Inferior parietal cortex (tissue), 1 donor: ENCODE data around the gene LUC7L.
"Not testable (repeated sequence)": the region's sequence is repeated elsewhere in the genome, so short reads cannot be mapped to it uniquely, and the experiment has no call there.

Experiments
- DNase-seq: peaks from one replicate; pipeline ENCODE4 v3.0.0-alpha.2; 2016; ENCODE audit errors: extremely low spot score

The LUC7L gene

GRCh38 chr16:165539-166374, 63.5 kb downstream of the LUC7L start, which contains the start of gene HBM:
HBM (plus strand) TSS chr16:165978; CDS start chr16:165998, 20 bp downstream.
- DNase-seq = no peak

GRCh38 chr16:164827-165538, 64.3 kb downstream of the LUC7L start:
- DNase-seq = no peak

- not testable (repeated sequence) for DNase-seq
These were observed 65.0 kb downstream of the LUC7L start for GRCh38 chr16:164134-164823.

- not testable (repeated sequence) for DNase-seq
These were observed 65.6 kb downstream of the LUC7L start for GRCh38 chr16:163696-164095.

GRCh38 chr16:163139-163538, 66.1 kb downstream of the LUC7L start:
- not testable (repeated sequence) for DNase-seq

DNA sequence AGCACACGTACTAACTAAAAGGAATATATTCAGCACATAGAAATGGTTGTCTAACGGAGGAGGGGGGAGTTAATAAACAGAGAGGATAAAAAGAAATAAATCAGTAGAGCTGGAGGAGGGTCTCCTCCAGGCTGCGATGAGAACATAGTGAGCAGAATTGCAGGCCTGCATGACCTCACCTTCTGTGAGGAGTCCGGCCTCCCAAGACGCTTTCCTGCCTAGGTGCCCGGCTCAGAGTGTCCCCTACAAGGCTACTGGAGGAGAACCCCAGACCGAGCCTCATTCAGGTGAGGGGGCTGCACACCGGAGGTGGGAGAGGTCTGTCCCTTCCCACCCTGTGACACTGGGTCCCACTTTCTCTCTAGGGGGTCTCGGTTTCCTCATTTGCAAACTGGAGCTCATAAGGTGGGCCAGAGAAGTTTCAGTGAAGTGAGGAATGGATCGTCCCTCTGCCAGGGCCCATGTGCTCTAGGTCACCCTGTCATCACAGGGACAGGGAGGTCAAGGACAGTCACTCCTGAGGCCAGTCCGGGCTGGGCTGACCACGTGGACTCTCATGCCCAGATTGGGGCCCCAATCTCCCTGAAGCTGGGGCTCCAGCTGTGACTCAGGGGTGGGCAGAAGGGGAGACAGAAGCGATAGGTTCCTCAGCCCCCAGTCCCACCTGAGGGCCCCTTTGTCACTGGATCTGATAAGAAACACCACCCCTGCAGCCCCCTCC, 66.8 kb downstream of the LUC7L start:
- DNase-seq = no peak

- DNase-seq = no peak
These were observed 68.5 kb downstream of the LUC7L start for GRCh38 chr16:160691-161190.

DNA sequence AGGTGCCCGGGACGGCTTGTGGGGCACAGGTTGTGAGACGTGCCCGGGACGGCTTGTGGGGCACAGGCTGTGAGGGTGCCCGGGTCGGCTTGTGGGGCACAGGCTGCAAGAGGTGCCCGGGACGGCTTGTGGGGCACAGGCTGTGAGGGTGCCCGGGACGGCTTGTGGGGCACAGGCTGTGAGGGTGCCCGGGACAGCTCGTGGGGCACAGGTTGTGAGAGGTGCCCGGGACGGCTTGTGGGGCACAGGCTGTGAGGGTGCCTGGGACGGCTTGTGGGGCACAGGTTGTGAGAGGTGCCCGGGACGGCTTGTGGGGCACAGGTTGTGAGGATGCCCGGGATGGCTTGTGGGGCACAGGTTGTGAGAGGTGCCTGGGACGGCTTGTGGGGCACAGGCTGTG, 69.0 kb downstream of the LUC7L start:
- not testable (repeated sequence) for DNase-seq

DNA sequence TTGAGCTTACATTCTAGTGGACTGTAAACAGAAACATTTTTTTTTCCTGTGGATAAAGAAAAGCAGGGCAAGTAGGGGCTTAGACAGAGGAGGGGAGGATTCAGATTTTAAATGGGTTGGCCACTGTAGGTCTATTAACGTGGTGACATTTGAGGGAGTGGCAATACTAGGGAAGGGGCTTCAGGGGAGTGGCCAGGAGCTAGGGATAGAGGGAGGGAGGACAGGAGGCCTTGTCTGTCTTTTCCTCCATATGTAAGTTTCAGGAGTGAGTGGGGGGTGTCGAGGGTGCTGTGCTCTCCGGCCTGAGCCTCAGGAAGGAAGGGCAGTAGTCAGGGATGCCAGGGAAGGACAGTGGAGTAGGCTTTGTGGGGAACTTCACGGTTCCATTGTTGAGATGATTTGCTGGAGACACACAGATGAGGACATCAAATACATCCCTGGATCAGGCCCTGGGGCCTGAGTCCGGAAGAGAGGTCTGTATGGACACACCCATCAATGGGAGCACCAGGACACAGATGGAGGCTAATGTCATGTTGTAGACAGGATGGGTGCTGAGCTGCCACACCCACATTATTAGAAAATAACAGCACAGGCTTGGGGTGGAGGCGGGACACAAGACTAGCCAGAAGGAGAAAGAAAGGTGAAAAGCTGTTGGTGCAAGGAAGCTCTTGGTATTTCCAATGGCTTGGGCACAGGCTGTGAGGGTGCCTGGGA, 70.0 kb downstream of the LUC7L start:
- DNase-seq = no peak

DNA sequence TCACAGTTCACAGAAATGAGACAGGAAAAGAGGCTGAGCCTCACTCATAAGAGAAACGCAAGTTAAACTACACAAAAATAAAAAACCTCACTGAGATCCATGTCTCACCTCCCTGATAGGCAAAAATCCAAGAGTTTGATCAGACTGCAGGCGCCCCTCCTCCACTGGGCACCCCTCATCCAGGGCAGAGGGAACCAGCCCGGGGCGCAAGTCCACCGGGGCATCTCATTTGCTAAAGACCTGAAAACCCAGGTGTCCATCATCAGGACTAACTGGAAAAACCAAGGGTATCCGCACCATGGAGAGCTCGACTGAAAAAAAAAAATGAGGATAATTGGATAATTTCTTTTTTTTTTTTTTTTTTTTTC, 74.2 kb downstream of the LUC7L start:
- no peak for DNase-seq

DNA sequence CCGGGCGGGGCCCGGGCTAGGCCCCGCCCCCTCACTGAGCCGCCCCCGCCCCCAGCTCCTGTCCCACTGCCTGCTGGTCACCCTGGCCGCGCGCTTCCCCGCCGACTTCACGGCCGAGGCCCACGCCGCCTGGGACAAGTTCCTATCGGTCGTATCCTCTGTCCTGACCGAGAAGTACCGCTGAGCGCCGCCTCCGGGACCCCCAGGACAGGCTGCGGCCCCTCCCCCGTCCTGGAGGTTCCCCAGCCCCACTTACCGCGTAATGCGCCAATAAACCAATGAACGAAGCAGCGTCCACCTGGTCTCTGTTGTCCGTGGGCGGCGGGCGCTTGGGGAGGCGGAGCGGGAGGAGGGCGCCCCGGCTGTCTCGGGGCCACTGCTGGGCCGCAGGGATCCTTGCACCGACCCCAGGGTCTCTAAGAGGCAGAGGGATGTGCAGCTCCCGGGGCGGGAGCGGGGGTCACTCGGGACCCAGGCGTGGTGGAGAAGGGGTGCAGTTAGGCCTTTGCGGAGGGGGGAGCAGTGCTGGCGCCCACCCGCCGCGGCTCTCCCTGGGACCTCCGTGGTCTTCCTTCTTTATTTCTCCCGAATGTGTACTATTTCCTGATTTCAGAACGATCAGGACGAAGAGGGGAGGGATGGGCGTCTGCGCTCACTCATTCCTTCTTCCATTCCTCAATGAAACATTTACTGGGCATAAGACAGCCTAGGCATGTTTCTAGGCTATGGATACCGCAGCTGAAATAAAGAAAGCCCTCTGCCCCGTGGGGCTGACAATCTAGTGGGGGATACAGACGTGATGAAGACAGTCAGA, 74.8 kb downstream of the LUC7L start:
- DNase-seq = no peak

DNA sequence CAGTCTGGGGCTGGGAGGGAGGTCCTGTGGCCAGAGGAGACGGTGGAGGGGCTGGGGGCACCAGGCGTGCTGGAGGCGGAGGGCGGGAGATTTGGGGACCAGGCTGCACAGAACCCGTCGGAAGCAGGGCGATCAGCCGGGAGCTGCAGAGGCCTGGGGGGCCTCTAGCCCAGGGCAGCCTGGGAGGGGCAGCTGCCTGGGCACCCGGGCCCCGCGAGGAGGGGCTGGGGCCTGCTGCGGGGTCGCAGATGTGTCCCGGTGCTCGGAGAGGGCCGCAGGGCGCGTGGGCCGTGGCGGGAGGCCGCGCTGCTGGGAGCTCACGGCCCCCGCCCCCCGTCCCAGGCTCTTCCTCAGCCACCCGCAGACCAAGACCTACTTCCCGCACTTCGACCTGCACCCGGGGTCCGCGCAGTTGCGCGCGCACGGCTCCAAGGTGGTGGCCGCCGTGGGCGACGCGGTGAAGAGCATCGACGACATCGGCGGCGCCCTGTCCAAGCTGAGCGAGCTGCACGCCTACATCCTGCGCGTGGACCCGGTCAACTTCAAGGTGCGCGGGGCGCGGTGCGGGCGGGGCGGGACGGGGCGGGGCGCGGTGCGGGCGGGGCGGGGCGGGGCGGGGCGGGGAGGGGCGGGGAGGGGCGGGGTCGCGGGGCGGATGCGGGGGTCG, 75.6 kb downstream of the LUC7L start:
- DNase-seq = not testable (repeated sequence)

DNA sequence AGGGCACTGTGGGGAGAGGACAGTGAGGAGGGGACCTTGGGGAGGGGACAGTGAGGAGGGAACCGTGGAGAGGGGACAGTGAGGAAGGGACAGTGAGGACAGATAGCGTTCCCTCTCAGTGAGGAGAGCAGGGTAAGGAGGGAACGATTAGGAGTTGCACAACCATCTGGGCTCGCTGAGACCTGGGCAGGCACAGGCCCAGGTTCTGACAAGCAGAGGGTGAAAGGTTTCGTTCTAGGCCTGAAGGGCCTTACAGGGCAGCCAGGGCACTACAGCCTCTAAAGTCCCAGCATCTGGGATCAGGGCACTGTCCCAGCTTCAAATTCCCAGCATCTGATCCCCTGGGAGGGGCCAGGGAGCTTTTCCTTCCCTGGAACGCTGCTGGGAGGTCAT, 76.1 kb downstream of the LUC7L start:
- DNase-seq = not testable (repeated sequence)

GRCh38 chr16:152141-153128, 76.8 kb downstream of the LUC7L start, which contains the start of gene HBZ:
HBZ (plus strand) TSS chr16:152644; CDS start chr16:152910, 266 bp downstream.
- DNase-seq = no peak

- no peak for DNase-seq
These were observed 80.1 kb downstream of the LUC7L start for GRCh38 chr16:149024-149660.

GRCh38 chr16:146646-147045, 82.6 kb downstream of the LUC7L start:
- DNase-seq = no peak

- no peak for DNase-seq
These were observed 84.4 kb downstream of the LUC7L start for GRCh38 chr16:144797-145252.

DNA sequence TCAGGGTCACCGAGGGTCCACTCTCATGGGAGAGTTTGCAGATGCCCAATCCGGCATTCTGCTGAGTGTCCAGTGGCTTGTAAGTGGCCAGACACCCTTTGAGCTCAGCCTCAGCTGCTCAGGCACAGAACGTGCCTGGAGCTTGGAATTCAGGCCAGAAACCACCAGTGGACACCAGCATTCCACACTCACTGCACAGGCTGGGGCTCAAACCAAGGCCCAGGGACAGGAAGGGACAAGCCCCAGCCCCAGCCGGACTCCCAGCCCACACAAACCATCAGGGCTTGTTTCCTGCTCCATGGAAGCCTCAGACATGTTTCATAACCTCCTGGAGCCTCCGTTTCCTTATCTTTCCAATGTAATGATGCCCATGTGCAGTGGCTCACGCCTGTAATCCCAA, 85.8 kb downstream of the LUC7L start:
- no peak for DNase-seq
